Upper lobe of left lung (tissue), 6 donors: ENCODE measurements around the gene C10orf53. TPM values are rescaled to one million over a fixed set of nuclear protein-coding genes. Genes with fewer than 3 reads are reported as not detected.

Source experiments
- ATAC-seq, 2 donors: fragments of 200-7000 bp; cut with Tn5 transposase; one replicate each; pipeline ENCODE4 v1.9.1; 2022; ENCODE audit warnings: mild to moderate bottlenecking in 2 of 2, moderate library complexity in 2 of 2; ENCODE audit not compliant: low FRiP score in 2 of 2
- DNase-seq, 2 donors: peaks; one replicate each; pipeline ENCODE4 v3.0.0-alpha.2; 2019 to 2020
- H3K27ac ChIP-seq, 4 donors: fragments of 200-600 bp; sonication (generic); one replicate each; pipeline ENCODE4 v1.5.1; 2016 to 2019
- H3K27me3 ChIP-seq, 4 donors: fragments of 200-600 bp; sonication (generic); one replicate each; pipeline ENCODE4 v1.5.1; 2017 to 2019
- H3K36me3 ChIP-seq, 4 donors: fragments of 200-600 bp; sonication (generic); one replicate each; pipeline ENCODE4 v1.5.1; 2016 to 2019
- H3K4me1 ChIP-seq, 4 donors: fragments of 200-600 bp; sonication (generic); one replicate each; pipeline ENCODE4 v1.5.1; 2018 to 2019
- H3K4me3 ChIP-seq, 4 donors: fragments of 200-600 bp; sonication (generic); one replicate each; pipeline ENCODE4 v1.5.1; 2017 to 2019; ENCODE audit warnings: mild to moderate bottlenecking in 2 of 4, moderate library complexity in 1 of 4
- H3K9me3 ChIP-seq, 4 donors: fragments of 200-600 bp; sonication (generic); one replicate each; pipeline ENCODE4 v1.5.1; 2018 to 2019
- EP300 ChIP-seq, 4 donors: sonication (generic); formaldehyde crosslinking; IDR thresholded peaks; one replicate each; pipeline ENCODE4 v1.5.1; 2017; ENCODE audit warnings: antibody characterized with exemption in 4 of 4, control low read depth in 2 of 4
- POLR2A ChIP-seq, 4 donors: fragments of 450-650 bp; IDR thresholded peaks; one replicate each; pipeline ENCODE4 v1.5.1; 2016 to 2017; ENCODE audit warnings: antibody characterized with exemption in 4 of 4, mild to moderate bottlenecking in 2 of 4
- POLR2AphosphoS5 ChIP-seq, 2 donors: sonication (generic); formaldehyde crosslinking; IDR thresholded peaks; one replicate each; pipeline ENCODE4 v1.5.1; 2017; ENCODE audit warnings: antibody characterized with exemption in 2 of 2
- WGBS, 2 donors: methylation state at CpG; one replicate each; pipeline ENCODE4 v1.1.5; 2017 to 2018; 5-methylcytosine and 5-hydroxymethylcytosine counted together
- total RNA-seq, 6 donors: library from RNA; depleted of rRNA in 4 of 6; stranded (reverse); fragments of >200 nt in 4 of 6; gene quantifications; one replicate each; pipeline versions ENCODE4 v1.1.0 to v1.2.1, GENCODE V29; 2016 to 2021
- TF ChIP-seq, protein P1 (sequence below), 6 experiments: fragments of 450-650 bp in 4 of 6; fragments of 200-600 bp in 2 of 6; sonication (generic) in 2 of 6; IDR thresholded peaks; one replicate each; pipeline ENCODE4 v1.5.1; 2016 to 2019; ENCODE audit warnings: antibody characterized with exemption in 6 of 6
- donor health status: DM: no; HTN: no; CAD: no; lungs with moderate emphysema.
- donor health status: DM: no; HTN: yes; CAD: no; lungs with severe emphysema.

C10orf53 gene
- total RNA-seq, 6 donors from 2014 or later, result not detected

DNA sequence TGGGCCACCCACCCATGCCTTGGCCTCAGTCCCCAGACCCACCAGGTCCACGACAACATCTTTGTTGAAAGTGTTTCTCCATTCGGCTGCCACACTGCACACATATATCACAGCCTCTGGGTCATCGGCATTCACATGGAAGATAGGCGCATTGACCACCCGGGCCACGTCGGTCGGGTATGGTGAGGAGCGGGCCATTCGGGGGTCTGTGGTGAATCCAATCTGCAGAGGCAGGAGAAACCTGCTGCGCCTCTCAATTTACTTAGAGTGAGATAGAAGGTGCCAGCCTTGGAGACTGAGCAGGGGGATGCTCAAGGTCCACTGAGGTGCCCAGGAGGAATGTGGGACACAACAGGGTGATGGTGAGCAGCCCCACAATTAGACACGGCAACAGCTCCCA is 66.3 kb downstream of the C10orf53 start:
- no peaks in the 10 kb centered on the region for H3K27me3 ChIP-seq
- DNase-seq, result no peak
- H3K4me3 ChIP-seq, result no peak overlapping the region
- H3K4me1 ChIP-seq, result no peaks in the 10 kb centered on the region
- no peaks in the 10 kb centered on the region for H3K36me3 ChIP-seq
- TF ChIP-seq POLR2A (IDR thresholded peaks at IDR 0.05) (no peak), EP300 (IDR thresholded peaks at IDR 0.05) (no peak), POLR2AphosphoS5 (IDR thresholded peaks at IDR 0.05) (no peak)
- TF ChIP-seq, protein P1, sequence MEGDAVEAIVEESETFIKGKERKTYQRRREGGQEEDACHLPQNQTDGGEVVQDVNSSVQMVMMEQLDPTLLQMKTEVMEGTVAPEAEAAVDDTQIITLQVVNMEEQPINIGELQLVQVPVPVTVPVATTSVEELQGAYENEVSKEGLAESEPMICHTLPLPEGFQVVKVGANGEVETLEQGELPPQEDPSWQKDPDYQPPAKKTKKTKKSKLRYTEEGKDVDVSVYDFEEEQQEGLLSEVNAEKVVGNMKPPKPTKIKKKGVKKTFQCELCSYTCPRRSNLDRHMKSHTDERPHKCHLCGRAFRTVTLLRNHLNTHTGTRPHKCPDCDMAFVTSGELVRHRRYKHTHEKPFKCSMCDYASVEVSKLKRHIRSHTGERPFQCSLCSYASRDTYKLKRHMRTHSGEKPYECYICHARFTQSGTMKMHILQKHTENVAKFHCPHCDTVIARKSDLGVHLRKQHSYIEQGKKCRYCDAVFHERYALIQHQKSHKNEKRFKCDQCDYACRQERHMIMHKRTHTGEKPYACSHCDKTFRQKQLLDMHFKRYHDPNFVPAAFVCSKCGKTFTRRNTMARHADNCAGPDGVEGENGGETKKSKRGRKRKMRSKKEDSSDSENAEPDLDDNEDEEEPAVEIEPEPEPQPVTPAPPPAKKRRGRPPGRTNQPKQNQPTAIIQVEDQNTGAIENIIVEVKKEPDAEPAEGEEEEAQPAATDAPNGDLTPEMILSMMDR (IDR thresholded peaks at IDR 0.05), result no peak
- H3K9me3 ChIP-seq, result no peaks in the 10 kb centered on the region
- H3K27ac ChIP-seq, result no peak overlapping the region
- ATAC-seq, result no peak
- WGBS, 2 donors, result 88 to 93% methylated on average over 12 of the region's 12 CpGs

DNA sequence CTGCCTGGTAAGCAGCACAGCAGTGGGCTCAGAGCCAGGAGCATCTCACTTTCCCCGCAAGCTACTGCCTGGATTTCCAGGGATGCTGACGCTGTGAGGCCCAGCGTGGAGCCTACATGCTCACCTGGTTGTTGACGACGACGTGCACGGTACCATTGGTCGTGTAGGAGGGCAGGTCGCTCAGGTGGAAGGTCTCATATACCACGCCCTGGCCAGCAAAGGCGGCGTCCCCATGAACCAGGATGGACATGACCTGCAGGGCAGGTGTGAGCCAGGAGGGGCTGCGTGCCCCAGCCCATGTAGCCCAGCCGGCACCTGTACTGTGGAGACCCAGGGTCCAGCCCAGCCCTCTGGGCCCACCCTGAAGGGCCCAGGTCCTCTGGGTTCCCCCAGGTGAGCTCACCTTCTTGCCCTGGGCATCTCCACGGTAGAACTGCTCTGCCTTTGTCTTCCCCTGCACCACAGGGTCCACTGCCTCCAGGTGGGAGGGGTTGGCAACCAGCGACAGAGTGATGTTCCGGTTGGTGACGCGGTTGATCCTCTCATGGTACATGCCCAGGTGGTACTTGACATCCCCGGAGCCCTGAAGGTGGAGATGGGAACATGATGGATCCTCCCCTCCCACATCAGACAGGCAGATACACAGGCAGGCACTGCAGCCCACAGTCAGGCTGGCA is 67.3 kb downstream of the C10orf53 start:
- Histone ChIP-seq H3K4me3 (no peak overlapping the region), H3K9me3 (no peaks in the 10 kb centered on the region), H3K4me1 (no peaks in the 10 kb centered on the region), H3K27ac (no peak overlapping the region), H3K36me3 (no peaks in the 10 kb centered on the region), H3K27me3 (no peaks in the 10 kb centered on the region)
- WGBS, 2 donors, result 91 to 92% methylated on average over 19 of the region's 20 CpGs
- TF ChIP-seq POLR2A (IDR thresholded peaks at IDR 0.05) (no peak), EP300 (IDR thresholded peaks at IDR 0.05) (no peak)
- no peak for DNase-seq
- no peak for ATAC-seq

Other genes starting within 250 kb of the C10orf53 start
- 10 to 100 TPM in 5 of 6 donors, 1 to 10 TPM in 1; 8.4 to 30.4 (median 23.3) TPM for gene ERCC6, start 140.5 kb upstream of the C10orf53 start, total RNA-seq
- gene SLC18A3, start 69.3 kb upstream of the C10orf53 start, total RNA-seq, result not detected
- gene CHAT, start 65.6 kb upstream of the C10orf53 start, total RNA-seq, result not detected
- under 1 TPM in 4 of 6 donors, not detected in 2; 0.10 to 0.46 (median 0.22) TPM for gene OGDHL, start 82.7 kb downstream of the C10orf53 start, total RNA-seq